Mammary microvascular endothelial cell (primary cell): ENCODE measurements around the gene ASTL. TPM values are rescaled to one million over a fixed set of nuclear protein-coding genes. Genes with fewer than 3 reads are reported as not detected.

Source experiments
- total RNA-seq: library from RNA; depleted of rRNA; stranded (reverse); fragments of >200 nt; gene quantifications from 2 replicates; pipeline ENCODE4 v1.2.3, GENCODE V29; 2015

Gene ASTL
- total RNA-seq: not detected in 2 replicates

GRCh38 chr2:96138179-96139145 lies at the start of gene ASTL:
ASTL (minus strand) TSS chr2:96138502; CDS start chr2:96138436, 66 bp downstream.

GRCh38 chr2:96145036-96145847 lies 6.9 kb upstream of the ASTL start, which contains the start of gene DUSP2:
DUSP2 (minus strand) TSS chr2:96145440; CDS start chr2:96145354, 86 bp downstream.

DNA sequence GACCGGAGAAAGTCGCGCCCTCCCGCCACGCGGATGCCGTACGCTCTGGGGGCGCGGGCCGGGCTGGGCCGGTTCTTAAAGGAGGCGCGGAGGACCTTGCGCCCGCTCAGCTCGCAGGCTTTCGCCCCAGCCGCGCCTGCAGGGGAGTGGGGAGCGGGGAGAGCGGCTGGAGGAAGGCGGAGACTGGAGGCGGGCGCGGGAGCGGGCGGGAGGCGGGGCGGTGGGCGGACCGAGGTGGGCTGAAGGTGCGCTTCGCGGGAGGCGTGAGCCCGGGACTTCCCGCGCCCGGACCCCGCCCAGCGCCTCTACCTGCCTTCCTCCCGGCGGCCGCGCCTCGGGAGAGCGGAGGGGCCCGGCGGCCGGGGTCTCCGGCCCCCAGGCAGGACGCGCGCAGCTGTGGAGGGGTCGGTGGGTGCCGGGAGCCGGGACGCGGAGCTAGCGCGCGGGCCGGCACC lies 21.9 kb downstream of the ASTL start, which contains the start of gene ADRA2B:
Gene ADRA2B (minus strand): TSS at position 148 of the 455 bp plus-strand sequence. CDS start 422 bp downstream, outside the sequence.

Other genes with a start within 250 kb of the ASTL start
- gene ANKRD36C, start 146.7 kb downstream of the ASTL start, total RNA-seq: 7.9 and 9.8 TPM in 2 replicates
- gene GPAT2, start 103.6 kb downstream of the ASTL start, total RNA-seq: 7.6 and 8.3 TPM in 2 replicates
- not detected in 2 replicates for gene ADRA2B, start 21.9 kb downstream of the ASTL start, total RNA-seq
- gene DUSP2, start 6.9 kb upstream of the ASTL start, total RNA-seq: 0.07 and 0.74 TPM in 2 replicates
- 113 and 123 TPM in 2 replicates for gene STARD7, start 70.3 kb upstream of the ASTL start, total RNA-seq
- gene TMEM127, start 127.5 kb upstream of the ASTL start, total RNA-seq: 30.7 and 35.7 TPM in 2 replicates
- 91.0 and 92.4 TPM in 2 replicates for gene CIAO1, start 127.7 kb upstream of the ASTL start, total RNA-seq
- gene SNRNP200, start 167.0 kb upstream of the ASTL start, total RNA-seq: 83.0 and 83.8 TPM in 2 replicates
- gene ITPRIPL1, start 186.8 kb upstream of the ASTL start, total RNA-seq: 3.2 and 4.1 TPM in 2 replicates
- 32.5 and 47.8 TPM in 2 replicates for gene NCAPH, start 197.3 kb upstream of the ASTL start, total RNA-seq